Natural killer cell (primary cell): Measurements from ENCODE around the gene RNF130. TPM values are rescaled to one million over a fixed set of nuclear protein-coding genes. Genes with fewer than 3 reads are reported as not detected.

Source experiments
- ATAC-seq, 3 donors: fragments of 150-1000 bp in 2 of 3; fragments of 200-7000 bp in 1 of 3; cut with Tn5 transposase; 1 replicate in 1 of 3; 2 replicates in 2 of 3; pipeline ENCODE4 v1.10.0; 2021; ENCODE audit warnings: mild to moderate bottlenecking in 2 of 3, moderate library complexity in 2 of 3
- DNase-seq, 2 donors: peaks; one replicate each; pipeline versions ENCODE4 v3.0.0 to v3.0.0-alpha.2; 2013 to 2021; ENCODE audit warnings: mixed read lengths in 1 of 2
- H3K27ac ChIP-seq: one replicate; pipeline ENCODE4 v1.5.1; 2013; ENCODE audit warnings: mild to moderate bottlenecking, low read length
- H3K27me3 ChIP-seq: one replicate; pipeline ENCODE4 v1.6.1; 2013; ENCODE audit warnings: low read length; ENCODE audit not compliant: control insufficient read depth, insufficient read depth
- H3K36me3 ChIP-seq: one replicate; pipeline ENCODE4 v1.6.1; 2013; ENCODE audit warnings: low read length; ENCODE audit not compliant: control insufficient read depth, insufficient read depth
- H3K4me1 ChIP-seq: one replicate; pipeline ENCODE4 v1.6.1; 2013; ENCODE audit warnings: low read length; ENCODE audit not compliant: control insufficient read depth, insufficient read depth
- H3K4me3 ChIP-seq: one replicate; pipeline ENCODE4 v1.5.1; 2013; ENCODE audit warnings: low read length
- H3K9me3 ChIP-seq: one replicate; pipeline ENCODE4 v1.6.1; 2013; ENCODE audit warnings: low read length; ENCODE audit not compliant: control insufficient read depth, insufficient read depth
- H3K27ac Mint-ChIP-seq, 2 donors: one replicate each; pipeline ENCODE4 v1.8.0; 2022; ENCODE audit warnings: mild to moderate bottlenecking in 2 of 2, mixed read lengths in 2 of 2, moderate library complexity in 1 of 2
- H3K27me3 Mint-ChIP-seq, 2 donors: one replicate each; pipeline ENCODE4 v1.8.0; 2022; ENCODE audit warnings: low read depth in 2 of 2, mixed read lengths in 2 of 2
- H3K36me3 Mint-ChIP-seq: one replicate; pipeline ENCODE4 v1.8.0; 2022; ENCODE audit warnings: mixed read lengths
- H3K4me1 Mint-ChIP-seq, 2 donors: one replicate each; pipeline ENCODE4 v1.8.0; 2022; ENCODE audit warnings: mixed read lengths in 2 of 2
- H3K4me3 Mint-ChIP-seq: one replicate; pipeline ENCODE4 v1.8.0; 2022; ENCODE audit warnings: mild to moderate bottlenecking, moderate library complexity, mixed read lengths
- H3K9me3 Mint-ChIP-seq, 2 donors: one replicate each; pipeline ENCODE4 v1.8.0; 2022; ENCODE audit warnings: mixed read lengths in 2 of 2
- CTCF ChIP-seq: fragments of 200-600 bp; IDR thresholded peaks from one replicate; pipeline ENCODE4 v1.8.0; 2022; ENCODE audit warnings: antibody characterized with exemption
- WGBS: methylation state at CpG from one replicate; pipeline ENCODE4 v1.1.7; 2013; ENCODE audit warnings: missing lambda C conversion rate; ENCODE audit not compliant: insufficient coverage; 5-methylcytosine and 5-hydroxymethylcytosine counted together
- intact Hi-C: fragments of 100-400 bp; cut with micrococcal nuclease; formaldehyde crosslinking; loops from one replicate; pipeline ENCODE4 v1.14.2; 2022
- total RNA-seq, 4 donors: library from RNA; stranded (reverse); fragments of 120-200 nt in 1 of 4; gene quantifications; one replicate each; pipeline versions ENCODE4 v1.2.3 to v1.2.4, GENCODE V29; 2013 to 2022

RNF130 gene
- total RNA-seq, 3 donors from 2014 or later (not counting 1 experiment from before 2014, with no cell fraction given), result 24.4 to 35.0 (median 25.5) TPM

- peak in 1 of 2 donors; percentile 53 for DNase-seq
- no peak for TF ChIP-seq CTCF
- peak overlapping the region; percentile 70 for H3K4me3 ChIP-seq
- H3K36me3 ChIP-seq, result no peaks in the 10 kb centered on the region
- H3K4me1 Mint-ChIP-seq, result peaks cover 30 to 41% of the 10 kb centered on the region in 2 donors
- peak overlapping the region; percentile 68 to 82 for H3K27ac Mint-ChIP-seq
- H3K27me3 Mint-ChIP-seq, result peaks cover 14 to 22% of the 10 kb centered on the region in 2 donors
- intact Hi-C loops, result loop anchor here (1.0 to 5.0 kb wide), 3 partner anchors 13 to 520 kb away; partner anchors contain the start of gene RUFY1
- H3K27ac ChIP-seq, result peak overlapping the region; percentile 57
- H3K27me3 ChIP-seq, result no peaks in the 10 kb centered on the region
- H3K36me3 Mint-ChIP-seq, result no peaks in the 10 kb centered on the region
- H3K4me3 Mint-ChIP-seq, result peak overlapping the region; percentile 88
- H3K9me3 ChIP-seq, result no peaks in the 10 kb centered on the region
- WGBS, result 89% methylated on average over 25 of the region's 25 CpGs
- H3K4me1 ChIP-seq, result peaks cover 19% of the 10 kb centered on the region
- ATAC-seq, result peak in 1 of 3 donors; percentile 17
- H3K9me3 Mint-ChIP-seq, result no peaks in the 10 kb centered on the region
Observed at GRCh38 chr5:180072556-180072955, 997 bp upstream of the RNF130 start.

- peak overlapping the region; percentile 68 to 82 for H3K27ac Mint-ChIP-seq
- H3K27me3 Mint-ChIP-seq, result peaks cover 14 to 22% of the 10 kb centered on the region in 2 donors
- Histone ChIP-seq H3K4me3 (peak overlapping the region; percentile 70), H3K9me3 (no peaks in the 10 kb centered on the region), H3K27me3 (no peaks in the 10 kb centered on the region), H3K27ac (peak overlapping the region; percentile 57), H3K36me3 (no peaks in the 10 kb centered on the region), H3K4me1 (peaks cover 19% of the 10 kb centered on the region)
- ATAC-seq (no peak), DNase-seq (no peak)
- no peaks in the 10 kb centered on the region for H3K36me3 Mint-ChIP-seq
- WGBS, result 21% methylated on average over 14 of the region's 14 CpGs
- intact Hi-C loops, result loop anchor here (1.0 to 5.0 kb wide), 3 partner anchors 13 to 520 kb away; partner anchors contain the start of gene RUFY1
- peaks cover 30 to 41% of the 10 kb centered on the region in 2 donors for H3K4me1 Mint-ChIP-seq
- H3K4me3 Mint-ChIP-seq, result peak overlapping the region; percentile 88
- no peak for TF ChIP-seq CTCF
- H3K9me3 Mint-ChIP-seq, result no peaks in the 10 kb centered on the region
Observed at GRCh38 chr5:180072256-180072548, 643 bp upstream of the RNF130 start.

- H3K4me3 ChIP-seq, result peak overlapping the region; percentile 55
- ATAC-seq (peak; percentile 6 to 12 (median 10)), DNase-seq (peak in 1 of 2 donors; percentile 51)
Observed at GRCh38 chr5:180070756-180071530, 616 bp downstream of the RNF130 start.

More at GRCh38 chr5:180070756-180071530, 616 bp downstream of the RNF130 start:
- 5% methylated on average over 48 of the region's 48 CpGs for WGBS
- Histone ChIP-seq H3K36me3 (no peaks in the 10 kb centered on the region), H3K27me3 (no peaks in the 10 kb centered on the region), H3K9me3 (no peaks in the 10 kb centered on the region), H3K27ac (no peak overlapping the region), H3K4me1 (peaks cover 19% of the 10 kb centered on the region)
- Mint-ChIP-seq H3K4me3 (peak overlapping the region; percentile 90), H3K27ac (peak overlapping the region; percentile 47 to 79), H3K36me3 (no peaks in the 10 kb centered on the region), H3K9me3 (no peaks in the 10 kb centered on the region), H3K27me3 (peaks cover 9 to 14% of the 10 kb centered on the region in 2 donors), H3K4me1 (peaks cover 30 to 45% of the 10 kb centered on the region in 2 donors)
- intact Hi-C loops, result loop anchor here (5.0 kb wide), 2 partner anchors 64 to 519 kb away; partner anchors contain the start of gene RUFY1
- no peak for TF ChIP-seq CTCF
